SK-N-SH (cell line): Measurements from ENCODE around the gene IWS1. TPM values are rescaled to one million over a fixed set of nuclear protein-coding genes. Genes with fewer than 3 reads are reported as not detected.

Experiments
- CTCF ChIA-PET: fragments of 300-600, 350-600 bp; formaldehyde crosslinking; extraction: SDS; loops from one replicate; lab custom pipeline; 2021; lab: Yijun Ruan, JAX
- POLR2A ChIA-PET: fragments of 350-600 bp; sonication (Branson Sonifier 250); formaldehyde crosslinking; extraction: SDS; loops from one replicate; lab custom pipeline; 2020; ENCODE audit warnings: antibody characterized with exemption, inconsistent platforms; lab: Yijun Ruan, JAX
- DNase-seq: peaks from one replicate; pipeline ENCODE4 v3.0.0; 2012
- H2AFZ ChIP-seq: fragments of 200-600 bp; sonication (generic); 2 replicates; pipeline ENCODE4 v1.8.1; 2016; ENCODE audit warnings: antibody characterized with exemption, mild to moderate bottlenecking, low read depth
- H3F3A ChIP-seq: fragments of 200-600 bp; sonication (generic); replicated peaks from 2 replicates; pipeline ENCODE3; 2016; ENCODE audit warnings: antibody characterized with exemption, mild to moderate bottlenecking; ENCODE audit not compliant: insufficient read depth
- H3K27ac ChIP-seq, 2 experiments: fragments of 200-500 bp in 1 of 2; fragments of 200-600 bp in 1 of 2; sonication (Bioruptor generic) in 1 of 2; sonication (generic), shearing (Covaris generic) in 1 of 2; 2 replicates each; pipeline versions ENCODE4 v1.5.1 to v1.6.1; 2014 to 2016; ENCODE audit warnings: low read depth in 2 of 2, inconsistent platforms in 1 of 2, low read length in 1 of 2, mild to moderate bottlenecking in 1 of 2, mixed read lengths in 1 of 2
- H3K27me3 ChIP-seq: fragments of 200-600 bp; sonication (generic), shearing (Covaris generic); 2 replicates; pipeline ENCODE4 v1.6.1; 2016; ENCODE audit warnings: mixed run types; ENCODE audit not compliant: insufficient read depth
- H3K36me3 ChIP-seq, 2 experiments: fragments of 200-500 bp in 1 of 2; fragments of 200-600 bp in 1 of 2; sonication (Bioruptor generic) in 1 of 2; sonication (generic) in 1 of 2; replicated peaks in 1 of 2; 2 replicates each; pipeline versions ENCODE3 to v1.5.1; 2014 to 2016; ENCODE audit warnings: low read length in 1 of 2, mild to moderate bottlenecking in 1 of 2; ENCODE audit not compliant: insufficient read depth in 2 of 2, control insufficient read depth in 1 of 2
- H3K4me1 ChIP-seq, 2 experiments: fragments of 200-500 bp in 1 of 2; fragments of 200-600 bp in 1 of 2; sonication (Bioruptor generic) in 1 of 2; sonication (generic), shearing (Covaris generic) in 1 of 2; 2 replicates each; pipeline versions ENCODE4 v1.5.1 to v1.6.1; 2014 to 2016; ENCODE audit warnings: low read depth in 1 of 2, low read length in 1 of 2, mixed run types in 1 of 2; ENCODE audit not compliant: insufficient read depth in 2 of 2, control insufficient read depth in 1 of 2
- H3K4me2 ChIP-seq: fragments of 200-600 bp; sonication (generic), shearing (Covaris generic); 2 replicates; pipeline ENCODE4 v1.6.1; 2017; ENCODE audit warnings: mixed run types
- H3K4me3 ChIP-seq, 2 experiments: fragments of 200-500 bp in 1 of 2; fragments of 200-600 bp in 1 of 2; sonication (Bioruptor generic) in 1 of 2; sonication (generic), shearing (Covaris generic) in 1 of 2; 2 replicates each; pipeline versions ENCODE4 v1.5.1 to v1.8.1; 2014 to 2016; ENCODE audit warnings: low read depth in 2 of 2, inconsistent platforms in 1 of 2, low read length in 1 of 2, mild to moderate bottlenecking in 1 of 2, mixed read lengths in 1 of 2, moderate library complexity in 1 of 2
- H3K79me2 ChIP-seq: fragments of 200-600 bp; sonication (generic); 2 replicates; pipeline ENCODE4 v1.8.1; 2017; ENCODE audit warnings: mild to moderate bottlenecking; ENCODE audit not compliant: insufficient read depth
- H3K9ac ChIP-seq: fragments of 200-600 bp; sonication (generic); 2 replicates; pipeline ENCODE4 v1.6.1; 2017; ENCODE audit warnings: mixed run types
- H3K9me2 ChIP-seq: fragments of 200-600 bp; sonication (generic); 2 replicates; pipeline ENCODE4 v1.6.1; 2017; ENCODE audit warnings: mixed run types
- H3K9me3 ChIP-seq: fragments of 200-600 bp; sonication (generic); 2 replicates; pipeline ENCODE4 v1.6.1; 2017; ENCODE audit warnings: mixed run types, mild to moderate bottlenecking, moderate library complexity
- H4K20me1 ChIP-seq: fragments of 200-600 bp; sonication (generic); 2 replicates; pipeline ENCODE4 v1.6.1; 2017; ENCODE audit warnings: mild to moderate bottlenecking, mixed run types; ENCODE audit not compliant: insufficient read depth
- ELF1 ChIP-seq: IDR thresholded peaks from 2 replicates; pipeline ENCODE4 v1.4.0; 2012
- EP300 ChIP-seq, 2 experiments: IDR thresholded peaks; 2 replicates each; pipeline versions ENCODE4 v1.4.0 to v1.6.1; 2012; ENCODE audit warnings: borderline replicate concordance in 1 of 2, low read depth in 1 of 2, low read length in 1 of 2
- EZH2phosphoT487 ChIP-seq: fragments of 200-600 bp; sonication (generic); IDR thresholded peaks from 2 replicates; pipeline ENCODE4 v1.6.1; 2017; ENCODE audit warnings: low read depth, mixed run types, mild to moderate bottlenecking, antibody characterized with exemption, moderate library complexity, borderline replicate concordance
- FOSL2 ChIP-seq: IDR thresholded peaks from 2 replicates; pipeline ENCODE4 v1.4.0; 2012; ENCODE audit warnings: low read depth, mild to moderate bottlenecking, moderate library complexity, borderline replicate concordance
- FOXJ3 ChIP-seq: sonication (generic); formaldehyde crosslinking; IDR thresholded peaks from 2 replicates; pipeline ENCODE4 v1.5.1; 2020; ENCODE audit warnings: mild to moderate bottlenecking, missing genetic modification reagents
- FOXM1 ChIP-seq: IDR thresholded peaks from 2 replicates; pipeline ENCODE4 v1.4.0; 2012; ENCODE audit warnings: low read depth, mild to moderate bottlenecking
- GABPA ChIP-seq: IDR thresholded peaks from 2 replicates; pipeline ENCODE4 v1.4.0; 2012; ENCODE audit warnings: low read depth, mild to moderate bottlenecking
- GATA2 ChIP-seq: sonication (generic); formaldehyde crosslinking; IDR thresholded peaks from 2 replicates; pipeline ENCODE4 v1.5.0; 2020; ENCODE audit warnings: mild to moderate bottlenecking, missing genetic modification reagents
- MXI1 ChIP-seq: IDR thresholded peaks from 2 replicates; pipeline ENCODE4 v1.6.1; 2012; ENCODE audit warnings: mild to moderate bottlenecking, low read depth, low read length, improper control_type of control experiment
- NRF1 ChIP-seq: IDR thresholded peaks from 2 replicates; pipeline ENCODE4 v1.6.1; 2012; ENCODE audit warnings: low read depth, mild to moderate bottlenecking, low read length
- POLR2AphosphoS5 ChIP-seq: IDR thresholded peaks from 2 replicates; pipeline ENCODE4 v1.6.1; 2012; ENCODE audit warnings: low read depth, low read length
- RAD21 ChIP-seq: IDR thresholded peaks from 2 replicates; pipeline ENCODE4 v1.6.1; 2012; ENCODE audit warnings: mild to moderate bottlenecking, low read length
- REST ChIP-seq: IDR thresholded peaks from 2 replicates; pipeline ENCODE4 v1.6.1; 2012; ENCODE audit warnings: mild to moderate bottlenecking, low read depth, low read length, moderate library complexity
- RFX5 ChIP-seq: IDR thresholded peaks from 2 replicates; pipeline ENCODE4 v1.6.1; 2012; ENCODE audit warnings: mild to moderate bottlenecking, improper control_type of control experiment, low read length
- TCF12 ChIP-seq: IDR thresholded peaks from 2 replicates; pipeline ENCODE4 v1.4.0; 2012
- TEAD4 ChIP-seq: IDR thresholded peaks from 2 replicates; pipeline ENCODE4 v1.4.0; 2012; ENCODE audit warnings: mild to moderate bottlenecking, borderline replicate concordance; ENCODE audit not compliant: insufficient read depth
- WGBS: methylation state at CpG from one replicate; pipeline ENCODE4 v1.1.6; 2017; ENCODE audit warnings: low lambda C conversion rate; 5-methylcytosine and 5-hydroxymethylcytosine counted together
- polyA plus RNA-seq, 3 experiments: library from polyadenylated mRNA; depleted of rRNA; stranded (reverse); fragments of >200 nt; gene quantifications; 2 replicates each; pipeline ENCODE4 v1.2.3, GENCODE V29; 2012
- TF ChIP-seq, protein P1 (sequence below): fragments of 200-600 bp; sonication (generic); IDR thresholded peaks from 2 replicates; pipeline ENCODE4 v1.6.1; 2017; ENCODE audit warnings: antibody characterized with exemption, mild to moderate bottlenecking, moderate library complexity
- TF ChIP-seq, protein P2 (sequence below): IDR thresholded peaks from 2 replicates; pipeline ENCODE4 v1.4.0; 2012; ENCODE audit warnings: low read depth, borderline replicate concordance

IWS1 gene
- polyA plus RNA-seq, 1 of the 3 experiments (the other 2 are of a cell fraction) = 24.6 TPM

DNA sequence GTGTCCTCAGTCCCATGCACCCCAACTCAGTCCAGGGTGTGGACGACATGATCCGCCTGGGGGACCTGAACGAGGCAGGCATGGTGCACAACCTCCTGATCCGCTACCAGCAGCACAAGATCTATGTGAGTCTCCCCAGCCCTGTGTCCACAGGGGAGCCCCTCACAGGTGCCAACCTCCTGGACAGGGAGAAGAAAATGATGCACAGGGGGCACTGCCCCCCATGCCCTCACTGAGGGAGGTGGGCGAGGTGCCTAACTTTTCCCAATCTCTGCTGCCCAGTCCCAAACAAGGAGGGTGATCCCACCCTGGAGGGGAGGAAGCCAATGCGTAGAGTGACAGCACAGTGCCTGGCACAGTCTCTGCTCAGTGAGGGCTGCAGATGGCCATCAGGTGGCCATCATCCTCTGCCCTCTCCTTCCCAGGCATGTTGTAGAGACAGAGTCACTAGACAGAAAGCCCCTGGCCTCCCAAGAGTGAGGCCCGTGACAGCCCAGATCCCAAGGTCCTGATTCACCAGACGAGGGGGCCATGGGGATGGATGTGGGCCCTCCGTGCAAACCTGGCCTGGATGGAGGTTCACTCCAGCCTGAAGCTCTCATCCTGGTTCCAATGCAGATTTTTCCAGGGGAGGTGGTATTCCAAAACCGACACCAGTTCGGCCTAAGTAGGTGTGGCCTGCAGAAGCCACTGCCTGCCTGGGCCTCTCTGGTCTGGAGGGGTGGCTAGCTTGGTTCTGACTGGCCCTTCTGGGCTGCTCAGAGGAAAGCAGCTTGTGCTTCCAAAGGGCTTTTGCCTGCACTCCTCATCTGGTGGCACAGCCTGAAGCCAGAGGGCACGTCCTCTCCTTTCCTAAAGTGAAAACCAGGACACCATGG, 39.2 kb upstream of the IWS1 start:
- H3K79me2 ChIP-seq = no peaks in the 10 kb centered on the region
- no peak overlapping the region for H2AFZ ChIP-seq
- no peaks in the 10 kb centered on the region for H3K9me2 ChIP-seq
- H4K20me1 ChIP-seq = no peaks in the 10 kb centered on the region
- 90% methylated on average over 6 of the region's 12 CpGs for WGBS
- H3K9me3 ChIP-seq = no peaks in the 10 kb centered on the region
- H3F3A ChIP-seq = no peaks in the 10 kb centered on the region
- no peak for TF ChIP-seq FOSL2
- no peak for TF ChIP-seq POLR2AphosphoS5
- TF ChIP-seq MXI1 = no peak
- TF ChIP-seq RAD21 = no peak
- no peak for TF ChIP-seq NRF1
- no peak for TF ChIP-seq GABPA
- no peak for TF ChIP-seq TCF12
- TF ChIP-seq ELF1 = no peak
- TF ChIP-seq FOXM1 = no peak
- TF ChIP-seq, protein P1, sequence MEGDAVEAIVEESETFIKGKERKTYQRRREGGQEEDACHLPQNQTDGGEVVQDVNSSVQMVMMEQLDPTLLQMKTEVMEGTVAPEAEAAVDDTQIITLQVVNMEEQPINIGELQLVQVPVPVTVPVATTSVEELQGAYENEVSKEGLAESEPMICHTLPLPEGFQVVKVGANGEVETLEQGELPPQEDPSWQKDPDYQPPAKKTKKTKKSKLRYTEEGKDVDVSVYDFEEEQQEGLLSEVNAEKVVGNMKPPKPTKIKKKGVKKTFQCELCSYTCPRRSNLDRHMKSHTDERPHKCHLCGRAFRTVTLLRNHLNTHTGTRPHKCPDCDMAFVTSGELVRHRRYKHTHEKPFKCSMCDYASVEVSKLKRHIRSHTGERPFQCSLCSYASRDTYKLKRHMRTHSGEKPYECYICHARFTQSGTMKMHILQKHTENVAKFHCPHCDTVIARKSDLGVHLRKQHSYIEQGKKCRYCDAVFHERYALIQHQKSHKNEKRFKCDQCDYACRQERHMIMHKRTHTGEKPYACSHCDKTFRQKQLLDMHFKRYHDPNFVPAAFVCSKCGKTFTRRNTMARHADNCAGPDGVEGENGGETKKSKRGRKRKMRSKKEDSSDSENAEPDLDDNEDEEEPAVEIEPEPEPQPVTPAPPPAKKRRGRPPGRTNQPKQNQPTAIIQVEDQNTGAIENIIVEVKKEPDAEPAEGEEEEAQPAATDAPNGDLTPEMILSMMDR = no peak
- no peak for TF ChIP-seq FOXJ3 (CRISPR knock-in tag)
- TF ChIP-seq, protein P2, sequence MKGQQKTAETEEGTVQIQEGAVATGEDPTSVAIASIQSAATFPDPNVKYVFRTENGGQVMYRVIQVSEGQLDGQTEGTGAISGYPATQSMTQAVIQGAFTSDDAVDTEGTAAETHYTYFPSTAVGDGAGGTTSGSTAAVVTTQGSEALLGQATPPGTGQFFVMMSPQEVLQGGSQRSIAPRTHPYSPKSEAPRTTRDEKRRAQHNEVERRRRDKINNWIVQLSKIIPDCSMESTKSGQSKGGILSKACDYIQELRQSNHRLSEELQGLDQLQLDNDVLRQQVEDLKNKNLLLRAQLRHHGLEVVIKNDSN = no peak
- no peak for TF ChIP-seq GATA2 (CRISPR knock-in tag)
- no peak for TF ChIP-seq REST
- no peak for TF ChIP-seq EP300 (IDR thresholded peaks at IDR 0.05; ENCODE audit: borderline replicate concordance in 1 of 2, low read depth in 1 of 2, low read length in 1 of 2)
- no peak for TF ChIP-seq RFX5
- TF ChIP-seq EZH2phosphoT487 = no peak
- TF ChIP-seq TEAD4 = no peak
- H3K36me3 ChIP-seq = no peaks in the 10 kb centered on the region
- no peak overlapping the region for H3K9ac ChIP-seq
- H3K4me2 ChIP-seq = no peak overlapping the region
- no peak for DNase-seq
- ChIA-PET CTCF (interaction anchor here (1.2 kb wide), 1 partner anchor 26 kb away, joined by 5 read pairs; no protein-coding TSS in a partner anchor), POLR2A (no interaction called here)
- H3K27me3 ChIP-seq = no peaks in the 10 kb centered on the region
- no peak overlapping the region for H3K27ac ChIP-seq
- no peak overlapping the region for H3K4me3 ChIP-seq
- peaks cover 0 to 8% of the 10 kb centered on the region in 2 experiments; a peak in 2 of 4 replicates for H3K4me1 ChIP-seq
